GM13976 (cell line): ENCODE data around the gene TMEM114.
A peak's percentile ranks its signal among the peaks of the same experiment; 100 is the strongest.

Experiments
- DNase-seq: peaks from one replicate; pipeline ENCODE4 v3.0.0; 2012; ENCODE audit warnings: low spot score
- CTCF ChIP-seq: IDR thresholded peaks from 2 replicates; pipeline ENCODE4 v1.5.1; 2012; ENCODE audit warnings: borderline replicate concordance, mild to moderate bottlenecking; ENCODE audit not compliant: insufficient read depth; ENCODE audit errors: extremely low read depth, missing control alignments, control extremely low read depth
- in situ Hi-C: fragments of 300-500 bp; cut with MboI; formaldehyde crosslinking; loops from one replicate; pipeline ENCODE4 v1.12.0; 2022; ENCODE audit warnings: low sequenced_read_pairs, mixed read lengths, inconsistent platforms; ENCODE audit not compliant: unreplicated experiment

Gene TMEM114

GRCh38 chr16:8595783-8596182, 5.5 kb upstream of the TMEM114 start:
- in situ Hi-C loops = no loop called here
- no peak for TF ChIP-seq CTCF
- no peak for DNase-seq

GRCh38 chr16:8594149-8594666, 3.9 kb upstream of the TMEM114 start:
- in situ Hi-C loops = no loop called here
- no peak for DNase-seq
- no peak for TF ChIP-seq CTCF

- in situ Hi-C loops = no loop called here
- TF ChIP-seq CTCF = no peak
- DNase-seq = no peak
These were observed 1.1 kb upstream of the TMEM114 start for GRCh38 chr16:8591451-8591850.

- DNase-seq = no peak
- TF ChIP-seq CTCF = no peak
- in situ Hi-C loops = no loop called here
These were observed 500 bp upstream of the TMEM114 start for GRCh38 chr16:8590811-8591210.

- in situ Hi-C loops = no loop called here
- peak; percentile 37 for DNase-seq
- TF ChIP-seq CTCF = no peak
These were observed 1.0 kb downstream of the TMEM114 start for GRCh38 chr16:8589057-8589899.

- no peak for TF ChIP-seq CTCF
- in situ Hi-C loops = no loop called here
- no peak for DNase-seq
These were observed 1.6 kb downstream of the TMEM114 start for GRCh38 chr16:8588682-8589056.
